Breast epithelium (tissue), 3 donors: ENCODE data around the gene CXCR5.

Source experiments
- POLR2AphosphoS5 ChIP-seq, 3 donors: sonication (generic); formaldehyde crosslinking; IDR thresholded peaks; one replicate each; pipeline ENCODE4 v1.6.1; 2017; ENCODE audit warnings: antibody characterized with exemption in 3 of 3
- TF ChIP-seq, protein P1 (sequence below), 3 donors: fragments of 450-650 bp; IDR thresholded peaks; one replicate each; pipeline ENCODE4 v1.5.1; 2016 to 2017; ENCODE audit warnings: antibody characterized with exemption in 3 of 3, mild to moderate bottlenecking in 3 of 3, moderate library complexity in 3 of 3

DNA sequence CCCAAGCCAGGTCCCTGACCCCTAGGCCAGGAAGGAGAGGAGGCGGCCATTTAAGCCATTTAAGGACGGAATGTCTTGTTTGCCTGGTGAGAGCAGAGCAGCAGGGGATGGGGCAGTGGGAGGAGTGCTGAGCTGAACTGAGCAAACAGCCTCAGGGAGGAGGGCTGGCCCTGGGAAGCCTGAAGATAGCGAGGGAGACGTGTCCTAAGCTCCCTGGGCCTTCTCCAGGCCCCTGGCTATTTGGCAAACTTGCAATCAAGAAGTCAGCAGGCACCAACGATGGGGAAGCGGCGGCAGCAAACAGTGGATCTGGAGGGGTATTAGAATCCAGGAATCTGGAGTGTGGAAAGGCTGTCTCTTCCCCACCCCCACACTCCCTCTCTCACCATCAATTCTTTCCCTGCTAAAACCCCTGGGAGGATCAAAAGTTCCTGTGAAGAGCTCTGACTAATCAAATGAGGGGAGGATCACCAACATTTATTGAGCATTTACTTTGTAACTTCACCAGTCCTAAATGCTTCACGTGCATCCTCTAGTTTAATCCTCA is 33.2 kb downstream of the CXCR5 start:
- TF ChIP-seq, protein P1, sequence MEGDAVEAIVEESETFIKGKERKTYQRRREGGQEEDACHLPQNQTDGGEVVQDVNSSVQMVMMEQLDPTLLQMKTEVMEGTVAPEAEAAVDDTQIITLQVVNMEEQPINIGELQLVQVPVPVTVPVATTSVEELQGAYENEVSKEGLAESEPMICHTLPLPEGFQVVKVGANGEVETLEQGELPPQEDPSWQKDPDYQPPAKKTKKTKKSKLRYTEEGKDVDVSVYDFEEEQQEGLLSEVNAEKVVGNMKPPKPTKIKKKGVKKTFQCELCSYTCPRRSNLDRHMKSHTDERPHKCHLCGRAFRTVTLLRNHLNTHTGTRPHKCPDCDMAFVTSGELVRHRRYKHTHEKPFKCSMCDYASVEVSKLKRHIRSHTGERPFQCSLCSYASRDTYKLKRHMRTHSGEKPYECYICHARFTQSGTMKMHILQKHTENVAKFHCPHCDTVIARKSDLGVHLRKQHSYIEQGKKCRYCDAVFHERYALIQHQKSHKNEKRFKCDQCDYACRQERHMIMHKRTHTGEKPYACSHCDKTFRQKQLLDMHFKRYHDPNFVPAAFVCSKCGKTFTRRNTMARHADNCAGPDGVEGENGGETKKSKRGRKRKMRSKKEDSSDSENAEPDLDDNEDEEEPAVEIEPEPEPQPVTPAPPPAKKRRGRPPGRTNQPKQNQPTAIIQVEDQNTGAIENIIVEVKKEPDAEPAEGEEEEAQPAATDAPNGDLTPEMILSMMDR (IDR thresholded peaks at IDR 0.05): no peak
- TF ChIP-seq POLR2AphosphoS5 (IDR thresholded peaks at IDR 0.05): peak in 1 of 3 donors; percentile 37
